Stimulated activated naive CD8-positive, alpha-beta T cell treated with anti-CD3 and anti-CD28 coated beads, Interleukin-15, amount 100 ng/mL, for 72 hours (primary cell): Measurements from ENCODE around the gene ERVK3-1.

Experiments
- ATAC-seq: fragments of 150-1000 bp; cut with Tn5 transposase; 2 replicates; pipeline ENCODE4 v1.10.0; 2021; ENCODE audit warnings: mild to moderate bottlenecking, moderate library complexity
- DNase-seq, 2 donors: peaks; one replicate each; pipeline ENCODE4 v3.0.0; 2021 to 2022
- H3K27ac Mint-ChIP-seq, 2 donors: one replicate each; pipeline ENCODE4 v1.8.0; 2022; ENCODE audit warnings: mild to moderate bottlenecking in 2 of 2, mixed read lengths in 2 of 2, moderate library complexity in 2 of 2
- H3K27me3 Mint-ChIP-seq: one replicate; pipeline ENCODE4 v1.8.0; 2022; ENCODE audit warnings: mixed read lengths
- H3K4me1 Mint-ChIP-seq: one replicate; pipeline ENCODE4 v1.8.0; 2022; ENCODE audit warnings: mild to moderate bottlenecking, mixed read lengths
- H3K4me3 Mint-ChIP-seq, 2 donors: one replicate each; pipeline ENCODE4 v1.8.0; 2022; ENCODE audit warnings: mild to moderate bottlenecking in 2 of 2, mixed read lengths in 2 of 2, moderate library complexity in 1 of 2
- H3K9me3 Mint-ChIP-seq, 2 donors: one replicate each; pipeline ENCODE4 v1.8.0; 2022; ENCODE audit warnings: mixed read lengths in 2 of 2

Gene ERVK3-1

GRCh38 chr19:58362272-58362994, 57.3 kb downstream of the ERVK3-1 start, which contains the start of gene ZNF497:
Gene ZNF497, minus strand, starts transcription at chr19:58362751. Its CDS starts 5,116 bp downstream, at chr19:58357635.
- Mint-ChIP-seq H3K4me3 (peak within 1 kb of the TSS; percentile 95 to 98), H3K4me1 (peaks cover 27% of the 10 kb centered on the region), H3K27me3 (no peaks in the 10 kb centered on the region), H3K9me3 (no peaks in the 10 kb centered on the region), H3K27ac (peak within 1 kb of the TSS; percentile 96 to 98)
- DNase-seq (peak; percentile 98), ATAC-seq (peak; percentile 95)

GRCh38 chr19:58364146-58364545, 59.0 kb downstream of the ERVK3-1 start:
- peak overlapping the region in 1 of 2 donors; percentile 18 for H3K4me3 Mint-ChIP-seq
- H3K27ac Mint-ChIP-seq, result no peak overlapping the region
- no peak for ATAC-seq

More at GRCh38 chr19:58364146-58364545, 59.0 kb downstream of the ERVK3-1 start:
- DNase-seq, result no peak
- peaks cover 20% of the 10 kb centered on the region for H3K4me1 Mint-ChIP-seq
- H3K9me3 Mint-ChIP-seq, result no peaks in the 10 kb centered on the region
- no peaks in the 10 kb centered on the region for H3K27me3 Mint-ChIP-seq
